ENCODE results near the gene EYA2.

Gene EYA2

DNA sequence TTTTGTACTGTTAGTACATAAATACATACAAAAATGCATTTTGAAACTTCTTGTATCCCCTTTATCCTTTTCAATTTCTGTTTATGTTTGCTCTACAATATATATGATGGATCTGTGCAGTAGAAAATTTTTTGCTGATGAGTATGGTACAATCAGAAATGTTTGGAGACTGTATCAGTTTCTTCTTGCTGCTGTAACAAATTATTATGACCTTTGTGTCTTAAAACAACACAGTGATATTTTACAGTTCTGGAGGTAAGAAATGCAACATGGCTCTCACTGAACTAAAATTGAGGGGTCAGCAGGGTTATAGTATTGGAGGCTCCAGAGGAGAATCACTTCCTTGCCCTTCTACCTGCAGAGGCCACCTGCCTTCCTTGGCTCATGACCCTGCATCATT lies 184.4 kb downstream of the EYA2 start:
- DNase-seq = no peak

DNA sequence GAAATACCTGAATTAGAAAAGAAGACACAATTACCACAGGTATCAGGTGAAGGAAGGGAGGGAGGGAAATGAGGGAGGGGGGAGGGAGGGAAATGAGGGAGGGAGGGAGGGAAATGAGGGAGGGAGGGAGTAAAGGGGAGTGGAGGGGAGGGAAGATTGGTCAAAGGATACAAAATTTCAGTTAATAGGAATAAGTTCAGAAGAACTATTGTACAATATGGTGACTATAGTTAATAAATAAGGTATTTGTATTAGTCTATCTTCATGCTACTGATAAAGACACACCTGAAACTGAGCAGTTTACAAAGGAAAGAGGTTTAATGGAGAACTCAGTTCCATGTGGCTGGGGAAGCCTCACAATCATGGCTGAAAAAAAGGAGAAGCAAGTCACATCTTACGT lies 185.7 kb downstream of the EYA2 start:
- no peak for DNase-seq

DNA sequence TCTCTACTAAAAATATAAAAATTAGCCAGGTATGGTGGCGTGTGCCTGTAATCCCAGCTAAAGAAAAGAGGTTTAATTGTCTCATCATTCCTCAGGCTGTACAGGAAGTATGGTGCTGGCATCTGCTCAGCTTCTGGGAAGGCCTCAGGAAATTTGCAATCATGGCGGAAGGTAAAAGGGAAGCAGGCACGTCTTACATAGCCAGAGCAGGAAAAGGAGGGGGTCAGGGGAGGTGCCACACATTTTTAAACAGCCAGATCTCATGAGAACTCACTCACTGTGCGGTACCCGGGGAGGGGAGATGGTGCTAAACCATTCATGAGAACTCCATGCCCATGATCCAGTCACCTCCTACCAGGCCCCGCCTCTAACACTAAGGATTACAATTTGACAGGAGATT lies 191.7 kb downstream of the EYA2 start:
- DNase-seq = no peak

DNA sequence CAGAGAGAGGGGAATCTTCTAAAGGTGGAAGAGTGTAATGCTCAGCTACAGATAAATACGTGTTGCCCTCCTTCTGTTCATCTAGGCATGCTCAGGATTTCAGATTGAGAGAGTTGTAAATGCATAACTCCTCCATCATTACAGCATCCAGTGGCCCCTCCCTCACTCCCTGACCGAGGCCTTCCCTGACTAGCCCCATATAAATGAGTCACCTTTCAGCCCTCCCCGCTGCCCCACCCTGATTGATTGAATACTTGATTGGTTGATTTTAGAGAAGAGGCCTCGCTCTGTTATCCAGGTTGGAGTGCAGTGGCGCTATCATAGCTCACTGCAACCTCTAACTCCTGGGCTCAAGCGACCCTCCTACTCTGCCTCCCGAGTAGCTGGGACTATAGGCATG lies 193.7 kb downstream of the EYA2 start:
- DNase-seq = no peak

DNA sequence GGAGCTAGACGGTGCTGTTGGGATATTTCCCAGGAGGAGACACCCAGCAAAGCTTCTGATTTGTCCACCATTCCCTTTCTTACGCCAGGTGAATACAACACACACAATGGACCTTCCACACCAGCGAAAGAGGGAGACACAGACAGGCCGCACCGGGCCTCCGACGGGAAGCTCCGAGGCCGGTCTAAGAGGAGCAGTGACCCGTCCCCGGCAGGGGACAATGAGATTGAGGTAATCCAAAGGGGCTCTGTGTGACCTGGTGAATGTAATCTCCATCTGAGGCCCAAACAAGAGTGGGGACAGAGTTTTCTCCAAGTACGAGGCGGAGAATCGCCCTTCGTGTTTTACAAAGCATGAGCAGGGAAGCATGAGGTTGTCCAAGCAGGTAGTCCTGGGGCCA lies 194.5 kb downstream of the EYA2 start:
- no peak for DNase-seq

DNA sequence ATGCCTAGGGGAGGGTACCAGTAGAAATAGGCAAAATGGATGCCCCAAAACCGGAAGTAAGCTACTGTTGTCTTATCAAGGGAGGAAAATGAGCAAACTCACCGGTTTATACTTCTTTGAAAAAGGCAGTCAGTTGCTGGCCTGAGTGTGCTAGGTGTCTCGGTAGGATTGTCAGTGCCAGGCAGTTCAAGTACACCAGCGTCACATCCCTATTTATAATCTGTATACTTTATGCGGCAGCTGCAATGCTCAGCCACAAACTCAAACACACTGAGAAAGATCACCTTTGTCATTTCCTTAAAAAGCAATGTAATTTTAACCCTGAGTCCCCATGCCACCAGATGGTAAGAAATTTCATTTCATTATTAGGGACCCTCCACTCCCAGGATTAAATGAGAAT lies 196.2 kb downstream of the EYA2 start:
- no peak for DNase-seq

DNA sequence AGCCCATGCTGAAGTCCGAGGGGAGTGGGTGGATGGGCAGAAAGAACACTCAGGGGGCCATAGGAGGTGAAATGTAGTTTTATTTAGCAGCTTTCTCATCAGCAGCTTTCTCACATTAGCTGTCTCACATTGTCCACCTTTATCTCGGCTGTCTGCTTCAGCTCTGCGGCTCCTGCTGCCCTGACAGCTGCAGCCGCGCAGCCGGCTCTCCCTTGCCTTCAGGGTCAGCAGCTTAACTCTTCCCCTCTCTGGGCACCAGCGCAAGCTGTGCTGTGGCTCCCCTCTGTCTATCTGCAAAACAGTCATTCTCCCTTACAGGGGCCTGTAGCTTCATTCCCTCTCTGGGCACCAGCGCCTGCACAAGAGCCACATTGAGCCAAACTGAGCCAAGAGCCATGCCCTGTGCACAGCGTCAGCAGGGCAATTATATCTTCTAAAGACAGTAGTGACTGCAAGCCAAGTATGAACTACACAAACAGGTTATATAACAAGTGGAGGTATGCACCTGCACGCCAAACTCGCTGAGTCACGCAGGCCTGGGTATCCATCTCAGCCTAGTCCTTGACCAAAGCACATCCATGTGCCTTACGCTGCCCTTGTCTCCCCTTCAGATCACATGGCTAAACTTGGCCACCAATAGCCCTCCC lies 198.8 kb downstream of the EYA2 start:
- no peak for DNase-seq

DNA sequence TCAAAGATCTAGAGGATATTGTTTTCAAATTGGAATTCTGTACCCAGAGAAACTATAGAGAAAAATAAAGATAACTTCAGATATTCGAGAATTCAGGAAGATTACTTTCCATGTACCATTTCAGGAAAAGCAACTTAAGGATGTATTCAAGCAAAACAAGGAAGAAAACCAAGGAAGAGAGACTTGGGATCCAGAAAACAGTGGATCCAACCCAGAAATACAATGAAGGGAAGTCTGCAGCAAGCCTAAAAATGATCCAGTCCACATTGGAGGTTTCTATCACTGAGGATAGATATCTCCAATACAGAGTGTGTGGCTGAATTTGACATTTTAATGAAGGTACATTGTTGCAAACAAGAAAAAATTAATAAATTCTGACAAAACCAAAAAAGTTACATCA lies 201.0 kb downstream of the EYA2 start:
- no peak for DNase-seq

DNA sequence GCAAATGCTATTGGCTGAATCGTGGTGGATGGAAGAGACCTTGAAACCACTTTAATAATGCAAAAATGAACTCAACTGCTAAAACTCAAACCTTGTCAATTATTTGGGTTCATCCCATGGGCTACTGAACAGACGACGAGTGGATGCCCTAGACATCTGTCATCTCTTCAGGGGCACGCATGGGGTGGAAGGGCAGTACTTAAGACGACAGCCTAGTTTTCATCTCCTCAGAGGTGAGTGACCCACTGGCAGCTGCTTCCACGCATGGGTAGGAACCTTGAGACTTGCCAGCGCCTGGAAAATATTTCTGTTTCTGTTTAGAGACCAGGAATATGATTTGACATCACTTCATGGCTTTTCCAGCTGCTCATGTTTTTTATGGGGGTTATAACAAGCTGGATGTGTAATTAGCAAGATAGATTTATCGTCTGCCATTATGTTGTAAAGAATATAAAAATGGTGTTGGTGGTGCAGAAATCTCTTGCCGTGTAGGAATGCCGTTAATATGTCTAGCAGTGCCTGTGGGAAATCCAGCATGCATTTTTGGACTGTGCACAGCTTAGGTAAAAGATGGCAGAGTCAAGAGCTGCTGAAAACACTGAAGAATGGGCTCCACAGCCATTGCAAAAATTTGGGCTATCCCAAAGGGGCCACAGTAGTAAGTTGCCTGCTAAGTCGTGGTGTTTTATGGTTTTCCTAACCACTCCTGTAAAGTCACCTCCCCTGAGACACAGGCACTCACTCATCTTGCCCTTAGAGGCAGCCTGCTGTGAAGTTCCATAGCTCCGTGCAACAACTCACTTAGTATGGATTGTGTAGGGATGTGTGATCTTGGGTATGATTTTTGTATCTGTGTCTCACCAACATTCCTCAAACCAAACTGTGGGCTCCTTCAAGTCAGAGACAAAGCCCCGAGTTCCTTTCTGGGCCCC lies 203.3 kb downstream of the EYA2 start:
- no peak for DNase-seq

DNA sequence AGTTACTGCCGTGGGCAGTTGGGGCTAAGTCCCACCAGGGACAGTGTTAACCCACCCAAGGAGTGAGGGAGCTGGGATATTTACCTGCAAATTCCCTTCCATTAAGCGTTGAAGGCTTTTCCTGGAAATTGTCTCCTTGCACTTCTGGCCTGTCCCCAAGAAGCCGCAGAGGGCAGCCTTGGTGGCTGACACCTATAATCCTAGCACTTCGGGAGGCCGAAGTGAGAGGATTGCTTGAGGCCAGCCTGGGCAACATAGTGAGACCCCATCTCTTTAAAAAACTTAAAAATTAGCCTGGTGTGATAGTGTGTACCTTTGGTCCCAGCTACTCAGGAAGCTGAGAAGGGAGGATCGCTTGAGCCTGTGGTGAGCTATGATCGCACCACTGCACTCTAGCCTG lies 204.4 kb downstream of the EYA2 start:
- no peak for DNase-seq

DNA sequence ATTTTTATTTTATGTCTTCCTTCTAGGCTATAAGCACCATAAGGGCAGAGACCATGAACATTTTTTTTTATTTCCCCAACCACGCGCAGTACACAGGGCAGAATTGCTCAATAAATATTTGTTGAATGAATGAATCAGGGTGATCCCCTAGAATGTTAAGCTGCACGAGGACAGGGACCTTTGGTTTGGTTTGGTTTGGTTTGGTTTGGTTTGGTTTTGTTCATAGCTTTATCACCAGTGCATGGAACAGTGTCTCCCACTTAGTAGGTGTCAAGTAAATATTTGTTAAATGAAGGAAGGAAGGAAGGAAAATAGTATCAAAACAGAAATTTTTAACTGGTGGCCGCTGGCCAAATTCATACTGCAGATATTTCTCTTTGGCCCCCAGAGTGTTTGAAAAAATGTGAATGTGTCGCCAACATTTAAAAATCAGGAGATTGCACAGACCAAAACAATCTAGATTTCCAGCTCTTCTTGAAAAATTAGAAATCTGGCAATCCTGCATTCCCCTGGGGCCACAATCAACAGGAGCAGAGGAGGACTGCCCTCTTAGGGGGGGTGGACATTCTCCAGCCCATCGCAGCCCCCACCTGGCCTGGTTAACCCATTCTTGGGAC lies 205.3 kb downstream of the EYA2 start:
- DNase-seq = no peak

DNA sequence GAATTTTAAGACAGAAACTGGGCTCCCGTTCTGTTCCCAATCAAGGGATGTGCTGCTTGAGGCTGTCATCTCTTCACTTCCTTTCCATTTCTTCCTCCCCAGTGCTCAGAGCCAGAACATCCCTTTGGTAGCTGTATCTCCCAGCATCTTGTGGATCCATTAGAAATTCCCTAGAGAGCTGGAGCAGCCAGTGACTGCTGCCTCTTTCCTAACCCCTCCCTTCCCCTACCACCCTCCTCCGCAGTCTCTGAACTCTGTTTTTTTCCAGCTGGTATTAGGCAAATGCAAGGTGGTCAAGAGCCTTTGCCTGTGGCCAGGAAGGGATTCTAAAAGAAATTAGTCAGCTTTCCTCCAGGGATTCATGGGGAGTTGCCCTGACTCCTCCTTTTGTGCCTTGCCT lies 208.0 kb downstream of the EYA2 start:
- no peak for DNase-seq

DNA sequence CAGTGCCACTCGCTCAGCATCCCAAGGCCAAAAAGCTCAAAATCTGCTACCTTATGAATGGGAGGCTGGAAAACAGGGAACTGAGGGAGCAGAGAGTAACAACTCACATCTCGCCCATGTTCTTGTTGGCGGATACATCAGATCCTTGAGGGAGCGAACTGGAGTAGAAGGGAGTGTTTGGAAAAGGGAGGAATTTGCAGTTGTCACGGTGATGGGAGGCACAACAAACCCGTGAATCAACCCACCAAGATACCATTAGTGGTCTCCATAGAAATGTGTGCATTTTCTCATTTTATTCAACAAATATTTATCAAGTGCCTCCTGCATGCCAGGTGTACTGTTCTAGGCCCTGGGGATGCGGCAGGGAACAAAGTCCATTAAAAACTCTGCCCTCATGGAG lies 212.1 kb downstream of the EYA2 start:
- DNase-seq = no peak

DNA sequence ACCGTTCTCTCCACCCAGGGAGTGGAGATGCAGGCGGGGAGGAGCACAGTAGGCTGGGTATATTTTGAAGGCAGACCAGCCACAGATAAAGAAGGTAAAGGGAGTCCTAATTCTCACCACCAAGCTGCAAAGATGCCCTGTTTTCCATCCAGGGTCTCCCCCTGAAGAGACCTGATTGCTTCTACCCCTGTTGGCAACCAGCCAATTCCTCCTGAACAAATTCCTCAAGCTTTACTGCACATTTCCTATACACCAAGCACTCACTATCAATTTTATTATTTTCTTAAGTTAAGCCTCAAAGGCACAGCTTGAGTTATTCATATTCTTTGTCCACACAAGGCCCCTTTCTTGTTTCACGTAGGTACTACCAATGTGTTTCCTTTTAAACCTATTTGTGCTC lies 214.4 kb downstream of the EYA2 start:
- no peak for DNase-seq

DNA sequence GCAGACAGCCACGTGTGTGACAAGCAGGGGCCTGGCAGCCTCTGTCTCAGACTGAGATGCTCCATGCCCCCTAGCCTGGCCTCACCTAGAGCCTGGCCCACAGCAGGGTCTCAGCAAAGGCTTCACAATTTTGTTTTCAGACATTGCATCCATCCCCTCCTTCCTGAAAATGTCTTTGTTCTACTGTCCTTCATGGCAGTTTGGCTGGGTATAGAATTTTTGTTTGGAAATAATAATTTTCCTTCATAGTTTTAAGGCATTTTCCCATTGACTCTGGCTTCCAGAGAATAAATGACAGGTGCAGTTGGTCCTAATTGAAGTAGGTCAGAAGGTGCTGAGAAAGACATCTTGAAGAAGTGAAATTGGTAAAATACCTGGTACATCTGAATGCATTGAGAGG lies 216.2 kb downstream of the EYA2 start:
- DNase-seq = no peak

DNA sequence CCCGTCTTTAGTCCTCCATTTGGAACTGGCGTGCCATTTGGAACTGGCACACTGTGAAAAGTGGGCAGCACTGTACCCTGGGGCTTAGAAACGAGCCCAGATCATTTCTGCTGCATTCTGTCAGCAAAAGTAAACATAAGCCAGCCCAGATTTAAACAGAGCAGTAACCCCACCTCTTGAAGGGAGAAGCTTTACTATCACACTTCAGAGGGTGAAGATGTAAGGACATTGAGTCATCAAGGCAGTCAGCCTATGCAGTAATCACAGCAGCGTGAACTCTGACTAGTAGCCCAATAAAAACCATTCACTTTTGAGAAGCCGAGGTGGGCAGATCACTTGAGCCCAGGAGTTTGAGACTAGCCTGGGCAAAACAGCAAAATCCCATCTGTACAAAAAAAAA lies 216.9 kb downstream of the EYA2 start:
- DNase-seq = no peak

DNA sequence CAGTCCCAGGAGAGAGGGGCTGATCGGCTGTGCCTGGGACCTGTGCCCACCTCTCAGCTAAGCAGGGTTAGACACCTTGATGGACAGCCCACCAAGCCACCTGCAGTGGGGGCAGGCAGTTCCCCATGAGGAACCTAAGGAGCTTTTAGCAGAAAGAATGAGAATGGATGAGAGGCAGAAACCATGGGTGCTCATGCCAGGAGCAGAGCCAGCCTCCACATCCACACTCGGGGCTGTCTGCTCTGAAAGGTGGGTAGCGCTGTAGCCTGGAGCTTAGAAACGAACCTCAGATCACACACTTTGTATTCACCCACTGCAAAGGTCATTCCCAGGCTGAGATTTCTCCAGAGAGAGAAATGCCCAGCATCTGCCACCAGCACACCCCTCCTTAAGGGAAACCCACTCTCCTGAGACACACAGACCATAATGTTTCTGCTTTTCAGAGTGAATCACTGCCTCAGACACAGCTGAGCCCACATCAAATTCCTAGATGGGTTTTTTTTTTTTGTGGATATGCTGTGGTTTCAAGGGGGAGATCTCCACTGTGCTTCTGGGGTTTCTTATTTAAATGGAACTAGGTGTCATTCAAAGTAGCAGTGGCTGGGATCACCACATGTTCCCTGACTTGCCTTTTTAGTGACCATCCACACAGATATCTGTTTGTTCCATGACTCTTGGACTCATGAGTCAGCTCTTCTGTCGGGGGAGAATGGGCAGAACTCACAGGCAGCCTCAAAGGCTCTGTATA lies 218.9 kb downstream of the EYA2 start:
- DNase-seq = no peak

DNA sequence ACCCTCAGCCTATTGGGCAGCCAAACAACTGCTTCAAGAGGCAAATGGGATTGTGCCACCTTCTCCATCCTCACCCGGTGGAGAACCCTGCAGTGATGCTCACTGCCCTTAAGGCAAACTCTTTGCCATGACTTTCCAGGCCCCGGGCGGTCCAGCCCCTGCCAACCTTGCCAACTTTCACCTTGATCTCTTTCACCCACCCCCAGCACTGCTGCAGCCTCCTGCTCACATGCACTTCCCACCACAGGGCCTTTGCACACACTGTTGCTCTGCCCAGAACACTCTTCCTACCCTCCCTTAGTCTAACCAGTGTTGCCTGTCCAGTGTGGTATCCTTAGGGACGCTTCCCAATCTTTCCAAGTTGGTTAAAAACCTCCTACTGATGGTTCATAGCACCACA lies 221.1 kb downstream of the EYA2 start:
- no peak for DNase-seq

DNA sequence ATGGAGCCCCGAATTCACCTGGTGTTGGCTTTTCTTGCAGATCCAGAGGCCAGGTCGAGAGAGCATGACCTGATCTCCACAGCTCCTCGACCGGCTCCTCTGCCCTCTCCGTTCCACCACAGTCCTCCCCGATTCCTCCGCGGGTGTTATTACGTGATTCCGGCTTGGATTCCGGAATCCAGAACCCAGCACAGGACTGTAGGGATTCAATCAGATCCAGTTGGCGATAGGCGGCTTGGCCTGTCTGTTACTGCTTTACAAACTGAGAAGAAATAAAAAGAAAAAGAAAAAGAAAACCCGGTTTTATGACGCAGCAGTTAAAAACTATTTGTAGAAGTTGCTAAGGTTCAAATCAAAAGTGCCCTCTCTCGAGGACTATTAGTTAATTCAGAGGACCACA lies 222.7 kb downstream of the EYA2 start:
- no peak for DNase-seq

DNA sequence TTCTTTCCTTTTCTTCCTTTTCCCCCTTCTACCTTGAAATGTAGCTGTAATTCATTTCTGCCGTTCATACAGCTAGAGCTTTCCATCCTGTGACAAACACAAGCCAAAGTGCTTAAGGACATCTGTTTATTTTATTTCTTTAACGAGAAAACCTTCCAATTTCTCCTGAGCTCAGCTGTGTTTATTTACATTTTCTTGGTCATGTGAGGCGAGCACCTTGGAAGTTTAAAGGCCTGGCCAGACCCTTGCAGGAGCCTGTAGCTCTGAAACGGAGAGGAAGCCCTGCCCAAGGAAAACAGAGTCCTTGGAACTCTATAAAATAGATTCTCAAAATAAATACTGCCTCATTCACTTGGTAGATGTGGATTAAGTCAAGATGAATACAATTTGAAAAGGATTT lies 223.1 kb downstream of the EYA2 start:
- DNase-seq = no peak

DNA sequence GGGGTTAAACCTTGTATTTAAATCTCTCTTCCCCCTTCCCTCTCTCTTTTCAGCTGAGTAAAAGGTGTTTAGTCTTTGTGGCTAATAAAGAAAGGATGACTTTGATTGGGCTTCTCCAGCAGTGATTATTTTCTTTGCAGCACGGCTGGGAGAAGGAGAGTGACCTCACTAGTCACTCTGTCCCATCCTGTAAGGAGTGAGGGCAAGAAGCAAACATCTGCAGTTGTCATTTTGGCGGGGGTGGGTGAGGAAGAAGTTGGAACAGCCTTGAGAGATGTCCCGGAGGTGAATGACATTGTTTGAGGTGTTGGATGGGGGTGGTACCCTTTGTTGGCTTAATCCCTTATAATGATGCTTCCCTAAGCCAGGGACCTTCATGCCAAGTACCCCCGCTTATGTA lies 223.6 kb downstream of the EYA2 start:
- DNase-seq = no peak

DNA sequence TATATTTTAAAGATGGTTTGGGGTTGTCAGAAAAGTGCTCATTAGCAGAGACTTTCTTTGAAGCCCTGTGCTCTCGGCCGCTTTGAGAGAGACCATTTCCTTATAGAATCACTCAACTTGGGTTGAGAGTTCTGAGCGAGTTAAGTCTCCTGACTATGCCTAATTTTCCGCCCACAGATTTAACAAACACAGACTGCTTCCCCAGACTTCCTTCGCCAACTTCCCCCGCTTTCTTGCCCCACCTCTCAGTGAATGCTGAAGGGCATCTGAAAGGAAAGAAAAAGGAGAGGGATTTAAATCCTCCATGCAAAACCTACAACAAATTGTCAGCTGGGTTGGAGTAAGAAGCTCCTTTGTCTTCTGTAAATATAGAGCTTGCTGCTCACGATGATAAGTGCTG lies 224.0 kb downstream of the EYA2 start:
- no peak for DNase-seq

DNA sequence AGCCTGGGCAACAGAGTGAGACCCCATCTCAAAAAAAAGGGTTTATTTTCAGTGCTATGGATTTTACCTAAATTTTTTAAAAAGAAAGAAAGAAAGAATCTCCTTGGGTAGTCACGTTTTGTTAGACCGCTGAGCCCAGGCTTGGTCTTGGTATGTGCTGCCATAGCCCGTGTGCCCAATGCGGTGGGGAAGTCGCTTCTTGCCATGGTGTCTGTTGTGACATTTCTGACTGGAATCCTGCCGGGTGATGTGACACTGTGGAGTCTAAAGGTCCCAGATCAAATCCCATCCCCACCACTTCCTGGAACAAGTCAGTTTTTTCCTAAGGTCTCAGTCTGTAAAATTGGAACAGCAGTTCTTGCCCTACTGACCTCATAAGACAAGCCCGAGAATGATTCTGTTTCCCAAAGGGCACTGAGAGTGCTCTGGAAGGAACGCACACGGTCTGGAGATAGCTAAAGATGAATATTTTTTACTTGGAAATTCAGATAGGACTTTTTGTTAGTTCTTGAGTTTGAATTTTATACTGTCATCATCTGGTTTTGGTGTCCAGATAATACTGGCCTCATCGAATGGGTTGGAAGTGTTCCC lies 225.8 kb downstream of the EYA2 start:
- no peak for DNase-seq
